H1 (cell line): ENCODE results near the gene TNS4. TPM values are rescaled to one million over a fixed set of nuclear protein-coding genes. Genes with fewer than 3 reads are reported as not detected.

Experiments
- HDAC6 ChIP-seq: IDR thresholded peaks from one replicate; pipeline ENCODE4 v1.7.1; 2012; ENCODE audit warnings: low read depth, mild to moderate bottlenecking, inconsistent platforms, low read length, moderate library complexity
- JUN ChIP-seq: IDR thresholded peaks from 2 replicates; pipeline ENCODE4 v1.6.1; 2011; ENCODE audit warnings: low read depth, mild to moderate bottlenecking, improper control_type of control experiment, low read length
- PHF8 ChIP-seq: fragments of 200-600 bp; sonication (generic); conservative IDR thresholded peaks from 2 replicates; pipeline ENCODE4 v1.7.1; 2012; ENCODE audit warnings: low read depth, mild to moderate bottlenecking, inconsistent platforms, low read length, moderate library complexity
- RNF2 ChIP-seq: fragments of 200-900, 300-1000 bp; sonication (generic); IDR thresholded peaks from 2 replicates; pipeline ENCODE4 v1.7.1; 2016; ENCODE audit warnings: borderline replicate concordance, low read depth, mild to moderate bottlenecking, antibody characterized with exemption, low read length; ENCODE audit not compliant: poor library complexity, severe bottlenecking; ENCODE audit errors: missing control alignments
- polyA plus RNA-seq, 7 experiments: library from polyadenylated mRNA; depleted of rRNA in 3 of 7; stranded (reverse) in 5 of 7; unstranded in 2 of 7; fragments of >200 nt in 5 of 7; fragments of 200-250 nt in 2 of 7; gene quantifications; 1 replicate in 5 of 7; 2 replicates in 1 of 7; 4 replicates in 1 of 7; pipeline versions ENCODE4 v1.2.1 to v1.2.3, GENCODE V29; 2011 to 2013; ENCODE audit warnings: missing spikeins in 2 of 7, mixed read lengths in 2 of 7
- total RNA-seq: library from RNA; stranded (reverse); fragmentation: NEBNext Ultra II Directional; extraction: Animal tissue kit (Norgen Biotek cat#: 25700); gene quantifications from 2 replicates; pipeline ENCODE4 v1.2.1, GENCODE V29; 2021
- TF ChIP-seq, protein P1 (sequence below): IDR thresholded peaks from 2 replicates; pipeline ENCODE4 v1.6.1; 2011; ENCODE audit warnings: low read length, improper control_type of control experiment

Gene TNS4
- total and polyA plus RNA-seq, 2 of the 8 experiments (the other 6 are each of a cell fraction or from before 2014, with no cell fraction given) = 0.20 to 0.21 TPM

- no peak for TF ChIP-seq RNF2
- TF ChIP-seq, protein P1, sequence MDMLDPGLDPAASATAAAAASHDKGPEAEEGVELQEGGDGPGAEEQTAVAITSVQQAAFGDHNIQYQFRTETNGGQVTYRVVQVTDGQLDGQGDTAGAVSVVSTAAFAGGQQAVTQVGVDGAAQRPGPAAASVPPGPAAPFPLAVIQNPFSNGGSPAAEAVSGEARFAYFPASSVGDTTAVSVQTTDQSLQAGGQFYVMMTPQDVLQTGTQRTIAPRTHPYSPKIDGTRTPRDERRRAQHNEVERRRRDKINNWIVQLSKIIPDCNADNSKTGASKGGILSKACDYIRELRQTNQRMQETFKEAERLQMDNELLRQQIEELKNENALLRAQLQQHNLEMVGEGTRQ = no peak
- TF ChIP-seq HDAC6 = no peak
- TF ChIP-seq PHF8 = no peak
- no peak for TF ChIP-seq JUN
Measured at GRCh38 chr17:40452921-40453378, 48.5 kb downstream of the TNS4 start (continued).
